Endothelial cell (in vitro differentiated cells): ENCODE results near the gene RNF215. TPM values are rescaled to one million over a fixed set of nuclear protein-coding genes. Genes with fewer than 3 reads are reported as not detected.

Experiments
- DNase-seq: peaks from one replicate; pipeline ENCODE4 v3.0.0; 2021; ENCODE audit warnings: low spot score
- H3K27ac Mint-ChIP-seq: one replicate; pipeline ENCODE4 v1.8.0; 2021; ENCODE audit warnings: mixed read lengths, inconsistent platforms; ENCODE audit not compliant: unreplicated experiment
- H3K27me3 Mint-ChIP-seq: one replicate; pipeline ENCODE4 v1.8.0; 2021; ENCODE audit warnings: mild to moderate bottlenecking, moderate library complexity, mixed read lengths, inconsistent platforms; ENCODE audit not compliant: unreplicated experiment
- H3K36me3 Mint-ChIP-seq: one replicate; pipeline ENCODE4 v1.8.0; 2021; ENCODE audit warnings: mild to moderate bottlenecking, low read depth, mixed read lengths, inconsistent platforms; ENCODE audit not compliant: unreplicated experiment
- H3K4me1 Mint-ChIP-seq: one replicate; pipeline ENCODE4 v1.8.0; 2021; ENCODE audit warnings: mild to moderate bottlenecking, mixed read lengths, inconsistent platforms; ENCODE audit not compliant: unreplicated experiment
- H3K4me3 Mint-ChIP-seq: one replicate; pipeline ENCODE4 v1.8.0; 2021; ENCODE audit warnings: mild to moderate bottlenecking, mixed read lengths, inconsistent platforms; ENCODE audit not compliant: unreplicated experiment
- H3K9me3 Mint-ChIP-seq: one replicate; pipeline ENCODE4 v1.8.0; 2021; ENCODE audit warnings: mixed read lengths, inconsistent platforms; ENCODE audit not compliant: unreplicated experiment
- total RNA-seq: library from RNA; stranded (reverse); fragmentation: NEBNext Ultra II Directional; extraction: Animal tissue kit (Norgen Biotek cat#: 25700); gene quantifications from one replicate; pipeline ENCODE4 v1.2.1, GENCODE V29; 2021; ENCODE audit not compliant: unreplicated experiment
- TF ChIP-seq, protein P1 (sequence below): fragments of 200-600 bp; sonication (generic); IDR thresholded peaks from one replicate; pipeline ENCODE4 v1.5.0; 2021; ENCODE audit warnings: antibody characterized with exemption; ENCODE audit not compliant: unreplicated experiment

RNF215 gene
- total RNA-seq, 1 donor from 2014 or later = 39.1 TPM

GRCh38 chr22:30370641-30371230 is 16.5 kb downstream of the RNF215 start:
- H3K36me3 Mint-ChIP-seq = peaks cover 3% of the 10 kb centered on the region
- H3K27ac Mint-ChIP-seq = no peak overlapping the region
- H3K27me3 Mint-ChIP-seq = peaks cover 13% of the 10 kb centered on the region
- H3K4me1 Mint-ChIP-seq = peaks cover 16% of the 10 kb centered on the region
- H3K4me3 Mint-ChIP-seq = no peak overlapping the region
- DNase-seq = no peak
- TF ChIP-seq, protein P1, sequence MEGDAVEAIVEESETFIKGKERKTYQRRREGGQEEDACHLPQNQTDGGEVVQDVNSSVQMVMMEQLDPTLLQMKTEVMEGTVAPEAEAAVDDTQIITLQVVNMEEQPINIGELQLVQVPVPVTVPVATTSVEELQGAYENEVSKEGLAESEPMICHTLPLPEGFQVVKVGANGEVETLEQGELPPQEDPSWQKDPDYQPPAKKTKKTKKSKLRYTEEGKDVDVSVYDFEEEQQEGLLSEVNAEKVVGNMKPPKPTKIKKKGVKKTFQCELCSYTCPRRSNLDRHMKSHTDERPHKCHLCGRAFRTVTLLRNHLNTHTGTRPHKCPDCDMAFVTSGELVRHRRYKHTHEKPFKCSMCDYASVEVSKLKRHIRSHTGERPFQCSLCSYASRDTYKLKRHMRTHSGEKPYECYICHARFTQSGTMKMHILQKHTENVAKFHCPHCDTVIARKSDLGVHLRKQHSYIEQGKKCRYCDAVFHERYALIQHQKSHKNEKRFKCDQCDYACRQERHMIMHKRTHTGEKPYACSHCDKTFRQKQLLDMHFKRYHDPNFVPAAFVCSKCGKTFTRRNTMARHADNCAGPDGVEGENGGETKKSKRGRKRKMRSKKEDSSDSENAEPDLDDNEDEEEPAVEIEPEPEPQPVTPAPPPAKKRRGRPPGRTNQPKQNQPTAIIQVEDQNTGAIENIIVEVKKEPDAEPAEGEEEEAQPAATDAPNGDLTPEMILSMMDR = no peak
- H3K9me3 Mint-ChIP-seq = no peaks in the 10 kb centered on the region

- no peak for DNase-seq
- Mint-ChIP-seq H3K9me3 (no peaks in the 10 kb centered on the region), H3K4me3 (no peak overlapping the region), H3K27ac (no peak overlapping the region), H3K36me3 (peaks cover 3% of the 10 kb centered on the region), H3K27me3 (peaks cover 11% of the 10 kb centered on the region), H3K4me1 (peaks cover 7% of the 10 kb centered on the region)
- TF ChIP-seq, protein P1 = no peak
These were observed 18.8 kb downstream of the RNF215 start for GRCh38 chr22:30368420-30368819.

GRCh38 chr22:30365891-30366290 is 21.3 kb downstream of the RNF215 start:
- Mint-ChIP-seq H3K9me3 (no peaks in the 10 kb centered on the region), H3K27ac (no peak overlapping the region), H3K4me3 (no peak overlapping the region), H3K36me3 (peaks cover 7% of the 10 kb centered on the region), H3K27me3 (peaks cover 14% of the 10 kb centered on the region), H3K4me1 (peaks cover 11% of the 10 kb centered on the region)
- TF ChIP-seq, protein P1 = no peak
- DNase-seq = no peak

- H3K27ac Mint-ChIP-seq = no peak overlapping the region
- DNase-seq = no peak
- TF ChIP-seq, protein P1 = no peak
- H3K36me3 Mint-ChIP-seq = peaks cover 7% of the 10 kb centered on the region
- H3K9me3 Mint-ChIP-seq = no peaks in the 10 kb centered on the region
- H3K4me1 Mint-ChIP-seq = peaks cover 15% of the 10 kb centered on the region
- H3K4me3 Mint-ChIP-seq = peak overlapping the region; percentile 35
- peaks cover 10% of the 10 kb centered on the region for H3K27me3 Mint-ChIP-seq
These were observed 24.4 kb downstream of the RNF215 start for GRCh38 chr22:30362651-30363281.

DNA sequence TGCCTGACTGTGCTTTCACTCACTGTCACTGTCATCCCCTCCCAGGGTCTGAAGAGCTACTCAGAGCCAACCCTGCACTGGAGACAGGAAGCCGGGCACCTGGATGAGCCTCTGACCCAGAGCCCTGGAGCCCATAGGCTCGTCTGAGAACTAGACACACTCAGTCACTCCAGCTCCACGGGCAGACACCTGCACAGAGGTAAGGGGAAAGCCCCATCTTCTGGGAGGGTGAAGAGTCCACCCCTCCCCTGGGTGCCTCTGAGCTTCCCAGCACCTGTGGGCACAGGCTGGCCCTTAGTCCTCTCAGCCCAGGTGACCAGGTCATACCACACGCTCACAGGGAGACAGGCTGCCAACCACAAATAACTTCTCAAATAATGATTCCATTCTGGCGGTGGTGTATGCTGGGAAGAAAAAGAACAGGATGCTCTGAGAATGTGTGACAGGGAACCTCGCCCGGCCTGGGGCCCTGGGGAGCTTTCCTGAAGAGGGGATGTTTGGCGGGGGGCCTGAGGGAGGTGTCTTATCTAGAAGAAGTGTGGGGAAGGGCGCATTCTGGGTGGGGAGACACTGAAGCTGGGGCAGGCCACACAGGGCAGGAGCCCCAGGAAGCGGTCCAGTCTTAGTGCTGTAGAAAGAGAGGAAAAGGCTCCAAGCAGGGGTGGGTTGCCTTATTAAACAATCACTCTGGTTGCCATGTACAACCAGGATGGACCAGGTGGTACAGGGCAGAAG is 25.1 kb downstream of the RNF215 start:
- Mint-ChIP-seq H3K4me1 (peaks cover 15% of the 10 kb centered on the region), H3K4me3 (peak overlapping the region; percentile 35), H3K27ac (peak overlapping the region; percentile 20), H3K36me3 (peaks cover 7% of the 10 kb centered on the region), H3K27me3 (peaks cover 12% of the 10 kb centered on the region), H3K9me3 (no peaks in the 10 kb centered on the region)
- TF ChIP-seq, protein P1 = no peak
- no peak for DNase-seq
